Measurements from ENCODE around the gene NCDN. TPM values are rescaled to one million over a fixed set of nuclear protein-coding genes. Genes with fewer than 3 reads are reported as not detected.

NCDN gene
- total RNA-seq, result 24.8 TPM
- long read RNA-seq, transcript NCDN-201 (8 exons, 3,433 nt), result major isoform, 14 of 50 reads
- long read RNA-seq, transcript NCDN-202 (7 exons, 3,683 nt), result minor isoform, 6 of 50 reads
- long read RNA-seq, partial matches to known transcripts, result 27 of 50 reads
- long read RNA-seq, other reads (novel, unspliced or antisense), result 3 of 50 reads

- peak within 1 kb of the TSS; percentile 97 for H3K4me3 ChIP-seq
- peaks cover 12% of the 10 kb centered on the region for H3K36me3 ChIP-seq
- no peaks in the 10 kb centered on the region for H3K27me3 ChIP-seq
- DNase-seq (peak; percentile 98), ATAC-seq (peak; percentile 95)
- H3K9me3 ChIP-seq, result no peaks in the 10 kb centered on the region
- no peak for TF ChIP-seq CTCF (IDR thresholded peaks at IDR 0.05)
- peaks cover 39% of the 10 kb centered on the region for H3K4me1 ChIP-seq
- peak within 1 kb of the TSS; percentile 96 for H3K27ac ChIP-seq
- intact Hi-C loops (cut with DNase I), result no loop called here
Measured at GRCh38 chr1:35557611-35558373, at the start of gene NCDN. Gene NCDN (plus strand): TSS chr1:35557799. CDS start chr1:35558191, 392 bp downstream.

- Histone ChIP-seq H3K9me3 (no peaks in the 10 kb centered on the region), H3K27me3 (no peaks in the 10 kb centered on the region), H3K4me1 (peaks cover 26% of the 10 kb centered on the region), H3K27ac (no peak overlapping the region), H3K36me3 (peaks cover 14% of the 10 kb centered on the region), H3K4me3 (no peak overlapping the region)
- no peak for TF ChIP-seq CTCF (IDR thresholded peaks at IDR 0.05)
- ATAC-seq (no peak), DNase-seq (no peak)
- intact Hi-C loops (cut with DNase I), result no loop called here
Measured at GRCh38 chr1:35507947-35508346, 49.7 kb upstream of the NCDN start.

GRCh38 chr1:35509558-35509957 lies 48.0 kb upstream of the NCDN start:
- Histone ChIP-seq H3K27me3 (no peaks in the 10 kb centered on the region), H3K9me3 (no peaks in the 10 kb centered on the region), H3K27ac (no peak overlapping the region), H3K4me3 (no peak overlapping the region), H3K4me1 (peaks cover 26% of the 10 kb centered on the region), H3K36me3 (peaks cover 14% of the 10 kb centered on the region)
- no peak for TF ChIP-seq CTCF (IDR thresholded peaks at IDR 0.05)
- intact Hi-C loops (cut with DNase I), result no loop called here
- DNase-seq (no peak), ATAC-seq (no peak)

- H3K27ac ChIP-seq, result no peak overlapping the region
- ATAC-seq (no peak), DNase-seq (no peak)
- peaks cover 6% of the 10 kb centered on the region for H3K36me3 ChIP-seq
- H3K4me3 ChIP-seq, result no peak overlapping the region
- no peaks in the 10 kb centered on the region for H3K9me3 ChIP-seq
- intact Hi-C loops (cut with DNase I), result no loop called here
- H3K27me3 ChIP-seq, result no peaks in the 10 kb centered on the region
- no peak for TF ChIP-seq CTCF (IDR thresholded peaks at IDR 0.05)
- H3K4me1 ChIP-seq, result peaks cover 14% of the 10 kb centered on the region
Measured at GRCh38 chr1:35511305-35511704, 46.3 kb upstream of the NCDN start.

- Histone ChIP-seq H3K4me1 (no peaks in the 10 kb centered on the region), H3K4me3 (no peak overlapping the region), H3K36me3 (no peaks in the 10 kb centered on the region), H3K27ac (no peak overlapping the region), H3K27me3 (no peaks in the 10 kb centered on the region), H3K9me3 (no peaks in the 10 kb centered on the region)
- no peak for TF ChIP-seq CTCF (IDR thresholded peaks at IDR 0.05)
- no peak for ATAC-seq
- no peak for DNase-seq
- intact Hi-C loops (cut with DNase I), result no loop called here
Measured at GRCh38 chr1:35518183-35518582, 39.4 kb upstream of the NCDN start.

All from upper lobe of right lung (tissue), 1 donor.